HepG2 (cell line): ENCODE data around the gene FGD6. TPM values are rescaled to one million over a fixed set of nuclear protein-coding genes. Genes with fewer than 3 reads are reported as not detected.

Source experiments
- ATM ChIP-seq: fragments of 450-650 bp; IDR thresholded peaks from 2 replicates; pipeline ENCODE4 v1.7.1; 2017; ENCODE audit warnings: mild to moderate bottlenecking, borderline replicate concordance
- BCL6 ChIP-seq: IDR thresholded peaks from 2 replicates; pipeline ENCODE4 v1.6.1; 2016; ENCODE audit warnings: missing genetic modification reagents, missing compliant biosample characterization
- CEBPZ ChIP-seq: IDR thresholded peaks from 2 replicates; pipeline ENCODE4 v1.6.1; 2012; ENCODE audit warnings: low read length, improper control_type of control experiment
- KLF11 ChIP-seq: IDR thresholded peaks from 2 replicates; pipeline ENCODE4 v1.6.1; 2016; ENCODE audit warnings: missing compliant biosample characterization
- KLF12 ChIP-seq: sonication (generic); formaldehyde crosslinking; IDR thresholded peaks from 2 replicates; pipeline ENCODE4 v1.4.0; 2020; ENCODE audit warnings: missing genetic modification reagents, borderline replicate concordance
- MED13 ChIP-seq: sonication (generic); formaldehyde crosslinking; IDR thresholded peaks from 2 replicates; pipeline ENCODE4 v1.5.0; 2020; ENCODE audit warnings: missing genetic modification reagents
- PCBP1 ChIP-seq: fragments of 200-400 bp; formaldehyde crosslinking; IDR thresholded peaks from 2 replicates; pipeline ENCODE4 v1.6.1; 2017; ENCODE audit warnings: mild to moderate bottlenecking, low read depth, low read length, borderline replicate concordance
- REL ChIP-seq: sonication (generic); formaldehyde crosslinking; conservative IDR thresholded peaks from 2 replicates; pipeline ENCODE4 v1.8.0; 2022; ENCODE audit warnings: mild to moderate bottlenecking, missing genetic modification reagents, moderate library complexity
- RFXAP ChIP-seq: sonication (generic); formaldehyde crosslinking; IDR thresholded peaks from 2 replicates; pipeline ENCODE4 v1.4.0; 2020; ENCODE audit warnings: missing genetic modification reagents, borderline replicate concordance
- SOX6 ChIP-seq, 2 experiments: fragments of 450-650 bp in 1 of 2; sonication (generic) in 1 of 2; formaldehyde crosslinking in 1 of 2; IDR thresholded peaks; 2 replicates each; pipeline versions ENCODE4 v1.4.0 to v1.6.1; 2017 to 2020; ENCODE audit warnings: antibody characterized with exemption in 1 of 2, mild to moderate bottlenecking in 1 of 2, missing genetic modification reagents in 1 of 2
- WIZ ChIP-seq: sonication (generic); formaldehyde crosslinking; IDR thresholded peaks from 2 replicates; pipeline ENCODE4 v1.5.1; 2020; ENCODE audit warnings: mild to moderate bottlenecking, missing genetic modification reagents
- ZBTB20 ChIP-seq: sonication (generic); formaldehyde crosslinking; IDR thresholded peaks from 2 replicates; pipeline ENCODE4 v1.8.1; 2023; ENCODE audit warnings: missing genetic modification reagents, low read depth, mild to moderate bottlenecking, borderline replicate concordance
- ZFP82 ChIP-seq: sonication (generic); formaldehyde crosslinking; IDR thresholded peaks from 2 replicates; pipeline ENCODE4 v1.5.1; 2020; ENCODE audit warnings: mild to moderate bottlenecking, missing genetic modification reagents, borderline replicate concordance
- ZNF136 ChIP-seq: sonication (generic); formaldehyde crosslinking; IDR thresholded peaks from 2 replicates; pipeline ENCODE4 v1.8.1; 2022; ENCODE audit warnings: low read depth, mild to moderate bottlenecking, moderate library complexity, missing genetic modification reagents
- ZNF382 ChIP-seq: sonication (generic); formaldehyde crosslinking; IDR thresholded peaks from 2 replicates; pipeline ENCODE4 v1.5.0; 2020; ENCODE audit warnings: missing genetic modification reagents, mild to moderate bottlenecking, borderline replicate concordance
- ZNF543 ChIP-seq: sonication (generic); formaldehyde crosslinking; IDR thresholded peaks from 2 replicates; pipeline ENCODE4 v1.4.0; 2020; ENCODE audit warnings: mild to moderate bottlenecking, missing genetic modification reagents
- ZNF558 ChIP-seq: sonication (generic); formaldehyde crosslinking; IDR thresholded peaks from 2 replicates; pipeline ENCODE4 v1.9.0; 2022; ENCODE audit warnings: mild to moderate bottlenecking, missing genetic modification reagents, borderline replicate concordance
- ZNF674 ChIP-seq: sonication (generic); formaldehyde crosslinking; IDR thresholded peaks from 2 replicates; pipeline ENCODE4 v1.5.0; 2020; ENCODE audit warnings: low read depth, mild to moderate bottlenecking, missing genetic modification reagents
- ZNF737 ChIP-seq: sonication (generic); formaldehyde crosslinking; IDR thresholded peaks from 2 replicates; pipeline ENCODE4 v1.5.0; 2020; ENCODE audit warnings: missing genetic modification reagents, mild to moderate bottlenecking, borderline replicate concordance
- polyA plus RNA-seq, 8 experiments: library from polyadenylated mRNA; depleted of rRNA in 3 of 8; stranded (reverse) in 7 of 8; unstranded in 1 of 8; fragments of >200 nt; fragmentation: Illumina TruSeq in 4 of 8; extraction: Trizol in 4 of 8; gene quantifications; 2 replicates each; pipeline versions ENCODE4 v1.2.1 to v1.2.3, GENCODE V29; 2011 to 2016; ENCODE audit warnings: low read depth in 4 of 8, missing spikeins in 1 of 8, mixed read lengths in 1 of 8; ENCODE audit not compliant: insufficient read depth in 1 of 8
- total RNA-seq, 5 experiments: library from RNA; depleted of rRNA; stranded (reverse); fragments of >200 nt; fragmentation: Illumina TruSeq; extraction: Trizol; gene quantifications; 2 replicates each; pipeline ENCODE4 v1.2.3, GENCODE V29; 2016; ENCODE audit warnings: low read depth in 1 of 5
- TF ChIP-seq, protein P1 (sequence below): sonication (generic); formaldehyde crosslinking; IDR thresholded peaks from 2 replicates; pipeline ENCODE4 v1.4.0; 2020; ENCODE audit warnings: missing genetic modification reagents
- TF ChIP-seq, protein P2 (sequence below): sonication (generic); formaldehyde crosslinking; IDR thresholded peaks from 2 replicates; pipeline ENCODE4 v1.4.0; 2020; ENCODE audit warnings: low read depth, mild to moderate bottlenecking, missing genetic modification reagents

The FGD6 gene
- total and polyA plus RNA-seq, 2 of the 13 experiments (the other 11 are each of a cell fraction or from before 2014, with no cell fraction given): 2.2 to 4.3 TPM

DNA sequence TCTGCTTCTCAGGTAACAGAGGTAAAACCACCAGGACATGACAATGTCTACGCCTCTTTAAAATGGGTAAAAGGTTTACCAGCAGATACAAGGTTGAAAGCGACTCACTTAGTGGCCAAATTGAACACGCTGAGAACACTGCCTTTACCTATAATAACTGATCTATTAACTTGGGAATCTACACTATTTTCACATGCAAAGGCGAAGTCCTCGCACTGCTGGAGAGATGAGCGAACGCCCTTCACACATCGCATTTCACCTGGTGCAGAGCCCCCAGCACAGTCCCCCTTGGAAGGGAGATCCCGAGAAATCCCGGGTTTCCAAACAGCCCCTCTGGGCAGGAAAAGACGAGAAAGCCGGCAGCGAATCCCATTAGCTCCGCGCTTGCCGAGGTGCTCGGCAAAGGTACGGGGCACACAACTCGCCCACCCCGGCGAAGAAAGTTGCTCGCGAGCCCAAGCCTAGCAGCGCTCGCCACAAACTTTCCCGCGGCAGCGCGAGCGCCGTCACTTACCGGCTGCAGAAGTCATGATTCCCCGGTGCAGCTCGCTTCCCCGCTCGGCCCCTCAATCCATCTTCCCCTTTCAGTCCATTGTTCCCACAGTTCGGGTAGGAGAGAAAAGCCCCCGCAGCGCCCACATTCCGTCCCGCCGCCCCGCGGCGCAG, 423 bp downstream of the FGD6 start (continued):
- TF ChIP-seq KLF11 (CRISPR knock-in tag) (no peak; the same call in 1 of the 2 replicates), PCBP1 (no peak), KLF12 (CRISPR knock-in tag) (0 out of 2 replicates have a peak, but pooled peaks have one; percentile 11), ZNF136 (CRISPR knock-in tag) (no peak), ZNF543 (CRISPR knock-in tag) (no peak), WIZ (CRISPR knock-in tag) (no peak), RFXAP (CRISPR knock-in tag) (0 out of 2 replicates have a peak, but pooled peaks have one; percentile 70), ZBTB20 (CRISPR knock-in tag) (0 out of 2 replicates have a peak, but pooled peaks have one; percentile 46), ZNF558 (CRISPR knock-in tag) (peak; percentile 51; the same call in 1 of the 2 replicates), ZNF737 (CRISPR knock-in tag) (no peak), REL (no peak), CEBPZ (no peak), ATM (no peak), BCL6 (CRISPR knock-in tag) (no peak), MED13 (CRISPR knock-in tag) (peak; percentile 33; the same call in 1 of the 2 replicates), SOX6 (IDR thresholded peaks at IDR 0.05) (no peak), SOX6 (CRISPR knock-in tag; IDR thresholded peaks at IDR 0.05) (0 out of 2 replicates have a peak, but pooled peaks have one; percentile 2), ZFP82 (CRISPR knock-in tag) (peak; percentile 26; the same call in 1 of the 2 replicates), ZNF674 (CRISPR knock-in tag) (no peak), ZNF382 (CRISPR knock-in tag) (no peak)
- TF ChIP-seq, protein P1, sequence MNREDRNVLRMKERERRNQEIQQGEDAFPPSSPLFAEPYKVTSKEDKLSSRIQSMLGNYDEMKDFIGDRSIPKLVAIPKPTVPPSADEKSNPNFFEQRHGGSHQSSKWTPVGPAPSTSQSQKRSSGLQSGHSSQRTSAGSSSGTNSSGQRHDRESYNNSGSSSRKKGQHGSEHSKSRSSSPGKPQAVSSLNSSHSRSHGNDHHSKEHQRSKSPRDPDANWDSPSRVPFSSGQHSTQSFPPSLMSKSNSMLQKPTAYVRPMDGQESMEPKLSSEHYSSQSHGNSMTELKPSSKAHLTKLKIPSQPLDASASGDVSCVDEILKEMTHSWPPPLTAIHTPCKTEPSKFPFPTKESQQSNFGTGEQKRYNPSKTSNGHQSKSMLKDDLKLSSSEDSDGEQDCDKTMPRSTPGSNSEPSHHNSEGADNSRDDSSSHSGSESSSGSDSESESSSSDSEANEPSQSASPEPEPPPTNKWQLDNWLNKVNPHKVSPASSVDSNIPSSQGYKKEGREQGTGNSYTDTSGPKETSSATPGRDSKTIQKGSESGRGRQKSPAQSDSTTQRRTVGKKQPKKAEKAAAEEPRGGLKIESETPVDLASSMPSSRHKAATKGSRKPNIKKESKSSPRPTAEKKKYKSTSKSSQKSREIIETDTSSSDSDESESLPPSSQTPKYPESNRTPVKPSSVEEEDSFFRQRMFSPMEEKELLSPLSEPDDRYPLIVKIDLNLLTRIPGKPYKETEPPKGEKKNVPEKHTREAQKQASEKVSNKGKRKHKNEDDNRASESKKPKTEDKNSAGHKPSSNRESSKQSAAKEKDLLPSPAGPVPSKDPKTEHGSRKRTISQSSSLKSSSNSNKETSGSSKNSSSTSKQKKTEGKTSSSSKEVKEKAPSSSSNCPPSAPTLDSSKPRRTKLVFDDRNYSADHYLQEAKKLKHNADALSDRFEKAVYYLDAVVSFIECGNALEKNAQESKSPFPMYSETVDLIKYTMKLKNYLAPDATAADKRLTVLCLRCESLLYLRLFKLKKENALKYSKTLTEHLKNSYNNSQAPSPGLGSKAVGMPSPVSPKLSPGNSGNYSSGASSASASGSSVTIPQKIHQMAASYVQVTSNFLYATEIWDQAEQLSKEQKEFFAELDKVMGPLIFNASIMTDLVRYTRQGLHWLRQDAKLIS (CRISPR knock-in tag): 0 out of 2 replicates have a peak, but pooled peaks have one; percentile 19
- TF ChIP-seq, protein P2, sequence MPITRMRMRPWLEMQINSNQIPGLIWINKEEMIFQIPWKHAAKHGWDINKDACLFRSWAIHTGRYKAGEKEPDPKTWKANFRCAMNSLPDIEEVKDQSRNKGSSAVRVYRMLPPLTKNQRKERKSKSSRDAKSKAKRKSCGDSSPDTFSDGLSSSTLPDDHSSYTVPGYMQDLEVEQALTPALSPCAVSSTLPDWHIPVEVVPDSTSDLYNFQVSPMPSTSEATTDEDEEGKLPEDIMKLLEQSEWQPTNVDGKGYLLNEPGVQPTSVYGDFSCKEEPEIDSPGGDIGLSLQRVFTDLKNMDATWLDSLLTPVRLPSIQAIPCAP (CRISPR knock-in tag): peak; percentile 2; the same call in 1 of the 2 replicates
